GM19452 (cell line): ENCODE data around the gene ZMIZ1.

Experiments
- ATAC-seq: cut with Tn5 transposase; IDR thresholded peaks from one replicate; pipeline ENCODE4 v1.9.1; 2021; ENCODE audit not compliant: unreplicated experiment

The ZMIZ1 gene

DNA sequence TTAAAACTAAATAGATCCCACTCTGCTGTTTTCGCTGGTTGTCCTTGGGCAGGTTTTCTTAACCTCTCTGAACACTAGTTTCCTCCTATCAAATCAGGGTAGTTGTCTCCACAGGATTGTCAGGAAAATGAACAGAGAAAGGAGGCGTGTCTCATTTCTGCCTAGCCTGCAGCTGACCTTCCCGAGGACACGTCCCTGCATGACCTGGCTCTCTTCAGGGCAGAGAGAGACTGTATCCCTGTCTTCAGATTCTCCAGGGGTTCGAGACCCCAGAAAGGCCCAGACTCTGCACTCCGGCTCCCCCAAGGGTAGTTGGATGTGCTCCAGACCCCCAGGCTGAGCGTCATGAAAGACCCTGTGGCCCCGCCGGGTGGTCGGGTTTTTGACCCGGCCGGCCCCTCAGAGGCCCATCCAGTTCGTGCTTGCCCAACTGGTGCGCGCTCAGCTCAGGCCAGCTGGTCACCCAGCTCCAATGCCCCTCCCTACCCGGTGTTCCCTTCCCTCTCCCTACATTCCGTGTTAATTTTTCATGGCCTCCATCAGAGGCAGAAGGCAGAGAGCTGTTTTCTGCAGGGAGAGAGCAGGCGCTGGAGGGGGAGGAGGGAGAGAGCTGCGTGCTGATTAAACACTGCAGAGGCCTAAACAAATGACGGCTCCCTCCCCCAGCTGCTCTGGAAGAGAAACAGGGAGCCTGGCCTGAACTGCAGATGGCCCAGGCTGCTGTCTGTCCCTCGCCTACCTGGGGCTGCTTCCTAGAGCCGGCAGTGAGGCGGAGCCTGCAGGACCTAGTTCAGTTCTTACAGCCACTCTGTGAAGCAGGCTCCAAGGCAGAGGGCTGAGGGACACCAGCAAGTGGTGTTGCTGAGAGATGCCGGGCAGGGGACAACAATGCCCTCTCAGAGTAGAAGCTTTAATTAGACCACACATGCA lies 192.3 kb downstream of the ZMIZ1 start:
- no peak for ATAC-seq

DNA sequence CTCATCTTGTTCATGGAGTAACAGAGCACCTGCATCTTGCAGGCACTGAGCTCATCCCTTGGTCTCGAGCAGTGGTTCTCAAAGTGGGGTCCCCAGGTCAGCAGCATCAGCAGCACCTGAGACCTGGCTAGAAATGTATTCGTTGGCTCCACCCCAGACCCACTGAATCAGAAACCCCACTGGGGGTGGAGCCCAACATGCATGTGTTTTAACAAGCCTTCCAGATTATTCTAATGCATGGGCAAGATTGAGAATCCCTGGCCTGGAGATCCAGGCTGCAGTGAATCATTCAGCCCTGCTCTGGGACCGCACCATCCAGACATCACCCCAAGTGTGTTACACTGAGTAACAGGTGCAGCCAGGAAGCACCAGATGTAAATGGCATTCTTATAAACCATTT lies 193.4 kb downstream of the ZMIZ1 start:
- no peak for ATAC-seq

DNA sequence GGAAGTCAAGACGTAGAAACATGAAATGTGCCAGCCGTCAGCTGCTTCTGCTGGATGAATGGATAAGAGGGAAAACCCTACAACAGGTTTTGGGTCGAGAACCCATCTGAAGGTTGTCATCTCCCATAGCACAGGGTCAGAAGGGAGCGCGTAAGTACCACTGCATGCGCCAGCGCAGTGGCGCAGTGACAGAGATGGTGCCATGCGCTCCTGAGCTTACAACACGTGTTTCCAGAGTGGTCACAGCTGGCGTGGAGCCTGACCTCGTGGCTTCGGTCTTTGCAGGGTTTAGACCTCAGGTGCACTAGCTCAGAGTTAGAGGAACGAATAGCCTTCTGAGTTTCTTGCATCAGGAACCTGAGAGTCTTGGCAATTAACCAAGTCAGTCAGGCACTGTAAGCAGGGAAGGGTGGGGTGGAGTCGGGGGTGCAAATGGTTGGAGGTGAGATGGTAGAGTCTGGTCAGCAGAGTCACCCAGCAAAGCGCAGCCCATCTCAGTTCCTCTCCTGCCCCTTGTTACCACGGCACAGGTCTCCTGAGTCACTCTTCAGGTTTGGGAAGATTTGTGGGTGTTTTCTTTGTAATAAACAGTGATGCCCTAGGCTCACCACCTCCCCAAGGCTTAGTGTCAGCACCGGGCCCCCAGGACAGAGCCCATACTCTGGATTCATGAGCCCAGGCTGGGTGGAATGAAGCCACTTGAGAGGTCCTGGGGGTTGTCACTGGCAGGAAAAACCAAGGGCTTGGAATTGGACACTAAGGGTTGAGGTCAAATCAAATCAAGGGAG lies 194.4 kb downstream of the ZMIZ1 start:
- ATAC-seq: no peak

DNA sequence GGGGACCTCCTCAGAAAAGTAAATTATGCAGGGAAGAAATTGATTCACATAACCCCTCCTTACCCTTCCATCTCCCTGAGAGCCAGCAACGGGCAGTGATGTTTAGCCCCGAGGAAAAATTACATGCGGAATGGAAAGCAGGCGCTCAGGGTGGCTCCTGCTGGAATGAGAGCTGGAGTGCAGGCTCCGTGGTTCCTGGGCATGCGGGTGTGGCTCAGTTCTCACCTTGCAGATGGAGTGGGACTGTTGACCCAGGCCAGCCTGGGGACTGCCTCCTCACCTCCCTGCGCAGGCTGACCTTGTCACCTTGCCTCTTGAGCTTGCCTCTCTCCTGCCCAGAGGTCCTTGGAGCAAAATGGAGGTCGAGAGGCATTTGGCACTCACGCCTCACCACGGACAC lies 195.2 kb downstream of the ZMIZ1 start:
- ATAC-seq: no peak

DNA sequence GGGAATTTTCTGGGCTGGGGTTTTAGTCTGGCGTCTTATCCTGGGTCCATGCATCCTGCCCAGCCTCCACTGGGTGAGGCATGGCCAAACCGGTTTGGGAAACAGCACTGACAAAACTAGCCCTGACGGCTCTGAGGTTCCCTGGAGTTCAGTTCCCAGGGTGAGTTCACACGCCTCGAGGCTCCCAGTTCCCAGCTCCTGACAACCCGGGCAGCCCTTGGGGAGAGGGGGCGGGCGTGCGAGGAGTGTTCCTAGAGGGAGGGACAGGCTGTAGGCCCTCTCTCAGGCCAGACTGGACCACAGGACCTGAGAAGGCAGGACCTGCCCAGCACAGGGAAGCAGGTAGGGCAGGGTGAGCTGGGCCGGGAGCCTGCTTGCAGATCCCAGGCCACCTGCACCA lies 196.2 kb downstream of the ZMIZ1 start:
- no peak for ATAC-seq

DNA sequence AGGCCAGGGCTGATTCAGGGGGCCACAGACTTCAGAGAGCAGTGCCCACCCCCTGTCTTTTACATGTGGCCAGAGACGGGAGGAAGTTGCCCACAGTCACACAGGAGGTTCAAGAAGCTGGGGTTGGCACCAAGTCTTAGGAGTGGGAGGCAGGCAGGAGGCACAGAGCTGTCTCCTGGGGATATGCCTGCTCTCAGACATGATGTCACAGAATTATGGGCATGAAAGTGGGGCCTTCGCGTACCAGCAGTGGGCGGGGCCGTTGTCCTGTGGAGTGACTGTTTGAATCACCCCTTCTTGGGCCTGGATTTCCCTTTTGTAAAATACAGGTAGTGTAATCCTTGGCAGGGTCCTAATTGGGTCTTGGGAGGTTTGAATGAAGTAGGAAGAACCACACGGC lies 197.3 kb downstream of the ZMIZ1 start:
- ATAC-seq: peak; percentile 28

DNA sequence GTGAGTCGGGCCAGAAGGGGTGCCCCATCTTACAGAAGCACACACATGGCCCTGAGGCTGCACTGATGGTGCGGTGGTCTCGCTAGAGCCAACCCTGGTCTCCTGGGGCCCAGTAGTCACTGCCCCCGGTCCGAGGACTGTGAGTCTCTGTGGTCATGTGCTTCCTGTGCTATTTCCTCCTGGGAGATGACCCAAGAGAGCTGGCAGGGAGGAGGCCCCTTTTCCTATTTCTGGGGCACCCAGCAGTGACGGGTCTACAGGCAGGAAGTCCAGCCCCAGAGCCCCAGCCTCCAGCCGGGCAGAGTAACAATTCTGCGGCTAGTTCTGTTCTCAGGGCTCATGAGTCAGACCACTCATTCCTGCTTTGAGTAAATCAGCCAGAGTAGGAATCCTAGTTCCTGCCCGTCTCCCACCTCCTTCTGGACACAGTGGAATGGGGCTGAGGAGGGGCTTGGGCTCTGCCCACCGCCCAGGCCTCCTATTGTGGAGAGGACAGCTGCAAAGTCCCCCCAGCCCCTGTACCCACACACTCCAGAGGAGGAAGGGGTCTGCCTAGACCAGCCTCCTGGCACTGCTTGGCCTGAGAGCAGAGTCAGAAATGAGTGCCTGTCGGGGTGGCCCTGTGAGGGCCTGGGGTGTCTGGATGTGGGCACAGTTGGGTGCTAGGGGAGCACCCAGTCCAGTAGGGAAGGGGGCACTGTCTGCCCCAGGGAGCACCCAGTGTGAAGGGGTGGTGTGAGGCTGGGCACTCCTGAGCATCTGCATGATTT lies 198.0 kb downstream of the ZMIZ1 start:
- peak; percentile 84 for ATAC-seq

DNA sequence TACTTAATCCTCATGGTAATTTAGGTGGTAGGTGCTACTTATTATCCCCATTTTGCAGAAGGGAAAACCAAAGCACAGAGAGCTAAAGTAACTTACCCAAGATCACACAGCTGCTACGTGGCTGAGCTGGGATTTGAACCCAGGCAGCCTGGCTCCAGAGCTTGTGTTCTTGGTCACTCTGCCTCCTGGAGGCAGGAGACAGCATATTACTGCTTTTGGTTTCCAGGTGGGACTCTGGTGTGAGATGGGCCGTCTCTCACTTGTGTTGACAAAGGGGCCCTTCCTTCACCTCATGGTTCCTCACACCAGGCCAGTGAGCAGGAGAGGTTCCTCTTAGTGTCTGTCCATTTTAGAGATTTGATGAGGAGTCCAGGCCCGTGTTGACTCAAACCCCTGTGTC lies 198.7 kb downstream of the ZMIZ1 start:
- no peak for ATAC-seq

DNA sequence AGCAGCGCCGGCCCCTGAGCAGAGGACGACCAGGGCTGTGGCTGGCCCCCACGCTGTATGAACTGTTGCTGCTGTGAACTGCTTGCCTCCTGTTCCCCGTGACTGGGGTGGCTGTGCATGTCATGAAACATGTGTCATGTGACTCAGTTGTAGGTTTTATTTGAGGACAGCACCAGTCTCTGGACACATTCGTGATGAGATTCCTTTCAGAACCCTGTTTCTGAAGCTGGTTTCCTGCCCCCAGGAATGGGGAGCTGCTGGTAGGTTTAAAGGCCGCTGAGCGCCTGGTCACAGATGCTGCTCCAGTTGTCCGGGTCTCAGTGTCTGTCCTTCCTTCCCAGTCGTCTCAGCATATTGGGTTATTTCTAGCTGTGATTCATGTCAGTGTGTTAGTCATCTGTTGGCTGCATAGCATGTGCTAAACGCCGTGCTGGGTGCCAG lies 199.4 kb downstream of the ZMIZ1 start:
- no peak for ATAC-seq

DNA sequence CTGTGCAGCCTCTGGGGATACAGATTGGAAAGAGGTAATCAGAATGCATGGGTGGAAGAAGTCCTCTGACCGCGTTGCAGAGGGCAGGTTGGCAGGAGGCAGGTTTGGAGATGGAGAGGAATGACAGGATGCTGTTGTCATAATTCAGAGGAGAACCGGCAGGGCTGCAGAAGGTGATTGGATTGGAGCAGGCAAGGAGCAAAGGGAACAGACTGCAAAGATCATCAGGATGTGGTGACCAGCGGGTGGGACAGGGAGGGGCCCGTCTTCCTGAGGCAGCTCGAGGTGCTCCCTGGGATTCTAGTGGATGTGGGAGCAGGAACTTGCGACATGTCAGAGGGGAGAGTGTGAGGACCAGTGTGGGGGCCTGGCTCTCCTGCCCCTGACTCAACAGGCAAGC lies 200.0 kb downstream of the ZMIZ1 start:
- no peak for ATAC-seq

DNA sequence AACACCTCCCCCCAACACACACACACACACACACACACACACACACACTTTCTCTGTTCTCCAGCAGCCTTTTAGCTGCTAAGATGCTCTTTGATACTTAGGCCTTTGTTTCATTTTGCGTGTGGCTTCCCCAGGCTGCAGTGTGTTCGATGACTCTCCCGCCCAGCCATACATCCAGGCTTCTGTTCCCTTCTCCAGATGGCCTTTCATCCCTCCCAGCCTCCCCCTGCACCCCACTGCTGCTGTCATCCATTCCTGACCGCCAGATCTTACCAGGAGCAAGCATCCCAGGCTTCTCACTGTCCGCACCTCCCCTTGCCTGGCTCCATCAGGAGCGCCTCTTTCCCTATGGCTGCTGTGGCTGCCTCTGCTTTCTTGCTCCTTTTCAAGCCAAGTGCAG lies 200.7 kb downstream of the ZMIZ1 start:
- no peak for ATAC-seq

DNA sequence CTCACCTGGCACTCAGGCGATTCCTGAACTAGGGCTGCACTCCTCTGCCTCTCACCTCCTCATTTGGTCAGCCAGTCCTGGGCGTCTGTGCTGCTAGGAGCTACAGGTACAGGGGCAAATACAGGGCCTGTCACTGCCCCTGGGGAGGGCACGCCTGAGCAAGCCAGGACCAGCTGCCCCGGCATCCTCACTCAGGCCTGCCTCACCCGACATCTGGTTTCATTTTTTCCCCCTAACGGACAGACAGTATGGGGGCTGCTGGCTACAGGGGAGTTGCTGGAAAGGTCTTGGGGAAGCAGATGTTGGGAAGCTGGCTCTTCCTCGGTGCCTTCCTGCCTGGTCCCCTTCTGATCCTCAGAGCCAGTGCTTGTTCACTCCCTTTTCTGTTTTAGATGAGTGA lies 201.2 kb downstream of the ZMIZ1 start:
- ATAC-seq: no peak

DNA sequence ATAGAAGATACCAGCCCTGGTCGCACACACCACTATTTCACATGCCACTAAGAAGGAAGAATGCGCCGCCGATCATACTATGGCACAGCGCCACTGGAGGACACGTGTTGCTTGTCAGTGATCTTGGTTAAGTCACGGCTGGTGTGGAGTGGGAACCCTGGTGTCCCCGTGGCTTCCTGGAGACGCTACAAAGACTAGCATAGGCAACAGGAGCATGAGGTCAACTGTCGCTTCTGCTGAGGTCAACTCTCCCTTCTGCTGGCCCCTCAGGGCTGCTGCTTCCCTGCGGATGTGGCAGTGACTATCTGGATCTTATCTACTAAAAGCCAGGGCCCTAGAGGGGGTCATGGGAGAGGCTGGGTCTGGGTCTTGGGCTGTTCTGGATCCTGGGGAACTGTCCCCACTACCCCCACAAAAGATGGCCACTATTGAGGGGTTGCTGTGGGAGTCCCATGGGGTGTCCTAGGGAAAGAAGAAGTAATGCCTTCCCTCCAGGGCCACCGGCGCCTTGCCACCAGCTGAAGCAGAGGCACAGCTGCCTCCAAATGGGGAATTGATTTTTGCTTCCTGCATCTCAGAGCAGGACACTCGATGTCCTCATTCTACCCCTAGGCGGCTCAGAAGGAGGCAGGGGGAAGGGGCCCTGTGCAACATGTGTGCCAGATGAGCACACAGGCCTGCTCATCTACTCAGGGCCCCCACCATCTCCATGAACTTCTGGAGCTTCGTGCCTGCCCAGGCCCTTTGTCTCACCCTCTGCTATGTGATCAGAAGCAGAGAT lies 201.9 kb downstream of the ZMIZ1 start:
- no peak for ATAC-seq

DNA sequence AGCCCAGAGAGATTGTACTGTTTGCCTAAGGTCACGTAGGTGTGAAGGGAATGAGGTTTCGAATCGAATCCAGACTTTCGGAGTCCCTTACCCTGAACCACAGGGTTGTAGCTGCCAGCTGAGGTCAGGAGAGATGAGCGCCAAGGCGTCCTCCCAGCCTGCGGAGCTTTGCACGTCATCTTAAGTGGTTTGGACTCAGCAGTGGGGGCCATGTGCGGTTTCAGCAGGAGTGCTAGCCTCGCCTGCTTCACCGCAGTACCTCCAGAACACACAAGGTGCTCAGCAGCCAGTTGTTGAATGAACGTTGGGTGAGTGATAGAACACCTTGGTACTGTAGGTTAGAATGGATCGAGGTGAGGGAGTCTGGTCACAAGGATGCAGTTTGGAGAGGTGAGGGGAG lies 203.6 kb downstream of the ZMIZ1 start:
- no peak for ATAC-seq

DNA sequence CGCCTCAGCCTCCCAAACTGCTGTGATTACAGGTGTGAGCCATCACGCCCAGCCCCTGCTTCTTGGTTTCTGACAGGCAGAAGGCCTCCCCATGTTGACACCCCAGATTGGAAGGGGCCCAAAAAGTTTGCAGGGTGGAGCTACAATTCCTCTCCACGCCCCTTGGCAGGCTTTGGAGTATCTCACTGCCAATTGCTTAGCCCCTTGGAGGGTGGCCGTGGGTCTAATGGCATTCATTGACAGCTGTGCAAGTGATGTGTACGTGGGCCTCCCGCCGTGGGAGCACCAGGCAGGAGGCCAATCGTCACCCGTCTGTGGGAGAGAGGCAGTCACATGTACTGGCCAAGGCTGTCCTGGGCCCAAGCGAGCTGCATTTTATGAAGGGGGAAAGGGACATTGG lies 204.8 kb downstream of the ZMIZ1 start:
- ATAC-seq: no peak

DNA sequence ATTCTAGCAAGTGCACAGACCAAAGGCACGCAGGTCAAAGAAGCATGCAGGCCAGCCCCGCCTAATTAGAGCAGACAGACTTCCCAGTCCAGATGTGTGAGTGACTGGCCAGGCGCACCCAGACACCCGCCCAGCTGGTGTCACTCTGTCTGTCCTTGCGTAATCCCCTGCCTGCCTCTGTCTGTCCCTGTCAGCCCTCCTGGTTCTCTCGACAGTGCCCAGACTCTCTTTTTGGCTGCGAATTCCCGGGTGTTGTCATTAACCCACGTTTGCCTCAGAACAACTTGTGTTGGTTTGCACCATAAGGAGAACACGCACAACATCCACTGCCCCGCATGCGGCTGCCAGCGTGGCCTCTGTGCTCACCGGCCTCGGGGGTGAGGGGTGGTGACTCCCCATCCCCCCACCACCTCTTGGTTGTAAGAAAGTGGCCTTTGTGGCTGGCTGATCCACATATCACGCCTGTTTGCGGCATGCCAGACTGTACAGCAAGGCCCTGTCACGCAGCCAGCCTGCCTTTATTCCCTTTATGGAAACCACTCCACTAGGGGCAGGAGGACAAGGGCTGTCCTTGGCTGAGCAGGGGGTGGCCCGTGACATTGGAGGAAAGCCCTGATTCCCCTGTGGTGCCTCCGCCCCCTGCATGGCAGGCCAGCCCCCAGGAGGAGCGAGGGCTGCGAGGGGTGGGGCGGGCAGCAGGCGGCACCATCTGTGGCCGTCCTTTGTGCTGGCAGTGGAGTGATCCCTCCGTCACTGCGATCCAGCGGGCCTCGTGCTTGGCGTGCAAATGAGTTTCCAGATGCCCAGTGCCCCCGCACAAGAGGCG lies 205.7 kb downstream of the ZMIZ1 start:
- no peak for ATAC-seq

DNA sequence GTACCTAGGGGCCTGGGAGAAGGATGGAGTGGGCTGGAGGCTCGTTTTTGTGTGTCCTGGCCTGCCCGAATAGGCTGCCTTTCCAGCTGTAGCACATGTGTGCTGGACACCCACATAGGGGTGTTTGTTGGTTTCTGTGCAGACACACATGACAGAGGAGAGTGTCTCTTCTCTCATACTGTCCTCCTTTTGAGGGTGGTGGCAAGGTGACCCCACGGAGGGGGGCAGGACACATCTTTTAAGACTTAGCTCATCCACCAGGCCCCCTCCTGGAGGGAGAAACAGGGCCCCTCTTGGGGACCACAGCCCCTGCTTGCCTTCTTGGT lies 206.3 kb downstream of the ZMIZ1 start:
- no peak for ATAC-seq

DNA sequence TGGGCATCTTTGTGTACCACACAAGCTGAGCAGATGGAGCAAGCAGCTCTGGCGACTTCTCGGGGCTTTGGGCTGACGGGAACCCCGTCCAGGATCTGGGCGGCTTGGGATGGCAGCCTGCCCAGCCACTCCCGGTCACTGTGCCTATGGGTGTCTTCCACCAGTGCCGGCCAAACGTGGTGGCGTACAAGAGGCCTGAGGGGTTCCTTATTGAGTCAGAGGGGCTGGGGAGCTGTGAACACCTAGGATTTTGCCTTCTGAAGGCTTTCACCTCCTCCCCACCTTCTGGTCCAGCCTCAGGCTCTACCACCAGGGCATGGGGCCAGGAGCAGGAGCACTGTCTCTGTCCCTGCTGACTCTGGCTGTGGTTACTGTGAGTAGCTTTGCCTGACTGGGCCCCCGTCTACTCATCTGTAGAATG lies 206.7 kb downstream of the ZMIZ1 start:
- no peak for ATAC-seq

DNA sequence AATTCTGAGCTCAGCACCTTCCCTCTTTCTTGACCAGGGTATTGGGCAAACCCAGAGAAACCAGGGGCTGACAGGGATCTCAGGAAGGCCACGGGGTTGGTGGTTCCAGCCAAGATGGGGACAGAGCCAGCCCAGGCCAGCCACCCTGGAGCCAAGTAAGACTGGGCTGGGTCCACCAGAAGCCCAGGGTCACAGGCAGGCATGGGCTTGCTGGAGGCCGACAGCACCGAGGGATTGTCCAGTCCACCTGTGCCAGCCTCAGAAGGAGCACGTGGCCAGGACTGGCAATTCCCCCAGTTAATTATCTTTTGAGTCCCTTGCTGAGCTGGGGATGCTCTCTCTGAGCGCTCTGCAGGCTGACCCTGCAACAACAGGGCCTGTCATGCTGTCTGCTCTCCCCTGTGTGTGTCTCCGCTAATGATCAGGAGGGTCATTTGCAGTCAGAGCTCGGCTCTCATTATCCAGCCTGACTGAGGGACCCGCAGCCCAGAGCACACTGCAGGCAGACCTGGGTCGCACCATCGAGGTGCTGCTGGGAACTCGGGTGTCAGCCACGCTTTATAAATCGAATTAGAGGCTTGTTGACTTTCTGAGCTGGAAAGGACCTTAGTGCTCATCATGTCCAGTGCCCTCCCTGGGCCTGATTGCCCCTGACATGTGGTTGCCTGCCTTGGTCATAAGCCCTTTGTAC lies 209.0 kb downstream of the ZMIZ1 start:
- ATAC-seq: no peak
